Cardiac fibroblast (primary cell): Measurements from ENCODE around the gene MAP3K14.
A peak's percentile ranks its signal among the peaks of the same experiment; 100 is the strongest.

Experiments used
- DNase-seq, 2 donors: peaks; one replicate each; pipeline versions ENCODE4 v3.0.0 to v3.0.0-alpha.2; 2010; ENCODE audit warnings: low read depth in 2 of 2
- H3K4me3 ChIP-seq, 2 donors: replicated peaks in 1 of 2; 1 replicate in 1 of 2; 2 replicates in 1 of 2; pipeline ENCODE4 v1.5.1; 2011; ENCODE audit warnings: low read depth in 2 of 2, low read length in 2 of 2, mild to moderate bottlenecking in 2 of 2, moderate library complexity in 1 of 2
- CTCF ChIP-seq: IDR thresholded peaks from one replicate; pipeline ENCODE4 v1.5.1; 2011; ENCODE audit warnings: low read depth, mild to moderate bottlenecking, low read length, inconsistent platforms

The MAP3K14 gene

GRCh38 chr17:45325810-45326209 lies 9.0 kb upstream of the MAP3K14 start:
- no peak for TF ChIP-seq CTCF
- DNase-seq: no peak
- no peak overlapping the region for H3K4me3 ChIP-seq

GRCh38 chr17:45324336-45324735 lies 7.5 kb upstream of the MAP3K14 start:
- no peak for DNase-seq
- H3K4me3 ChIP-seq: no peak overlapping the region
- no peak for TF ChIP-seq CTCF

- no peak for TF ChIP-seq CTCF
- H3K4me3 ChIP-seq: no peak overlapping the region
- DNase-seq: no peak
Observed at GRCh38 chr17:45322168-45322567, 5.3 kb upstream of the MAP3K14 start.

DNA sequence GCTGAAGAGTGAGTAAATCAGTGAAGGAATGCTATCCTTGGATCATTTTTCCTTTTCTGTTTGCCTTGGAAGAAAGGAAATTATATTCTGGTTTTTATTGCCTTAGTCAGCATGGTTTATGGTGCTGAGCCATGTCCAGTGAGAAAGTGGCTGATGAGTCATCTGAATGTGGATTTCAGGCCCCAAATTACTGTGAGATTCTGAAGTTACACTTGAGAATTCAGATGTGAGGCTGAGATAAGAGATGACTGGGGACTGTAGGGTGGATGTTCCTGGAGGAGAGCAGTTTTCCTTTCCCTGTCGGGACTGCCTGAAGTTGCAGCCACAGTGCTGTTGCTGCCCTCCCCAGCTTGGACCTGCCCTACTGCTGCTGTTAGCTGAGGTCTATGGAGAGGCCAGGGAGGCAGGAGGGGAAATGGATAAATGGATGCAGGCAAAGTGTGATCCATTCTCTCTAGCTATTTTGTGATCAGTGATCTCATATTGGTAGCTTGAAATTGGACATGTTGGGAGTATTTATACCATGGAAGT lies 4.2 kb upstream of the MAP3K14 start:
- no peak overlapping the region for H3K4me3 ChIP-seq
- no peak for TF ChIP-seq CTCF
- DNase-seq: peak; percentile 85 to 91

- H3K4me3 ChIP-seq: no peak overlapping the region
- peak; percentile 32 to 63 for DNase-seq
- TF ChIP-seq CTCF: no peak
Observed at GRCh38 chr17:45320349-45320930, 3.6 kb upstream of the MAP3K14 start.

GRCh38 chr17:45319239-45319703 lies 2.5 kb upstream of the MAP3K14 start:
- peak in 1 of 2 donors; percentile 64 for DNase-seq
- TF ChIP-seq CTCF: no peak
- no peak overlapping the region for H3K4me3 ChIP-seq
